Thoracic aorta endothelial cell (primary cell): ENCODE results near the gene EIF2AK3. TPM values are rescaled to one million over a fixed set of nuclear protein-coding genes. Genes with fewer than 3 reads are reported as not detected.

Experiments used
- total RNA-seq: library from RNA; depleted of rRNA; stranded (reverse); fragments of >200 nt; gene quantifications from 2 replicates; pipeline ENCODE4 v1.2.3, GENCODE V29; 2012

The EIF2AK3 gene
- 20.7 and 21.0 TPM in 2 replicates for total RNA-seq

GRCh38 chr2:88627055-88627855 lies at the start of gene EIF2AK3:
EIF2AK3 (minus strand) TSS chr2:88627464; CDS start chr2:88627274, 190 bp downstream.

Other genes starting within 250 kb of the EIF2AK3 start
- gene FOXI3, start 174.8 kb downstream of the EIF2AK3 start, total RNA-seq: not detected in 2 replicates
- gene RPIA, start 64.2 kb upstream of the EIF2AK3 start, total RNA-seq: 22.3 and 23.5 TPM in 2 replicates